Neutrophil (primary cell): Measurements from ENCODE around the gene ABCG1.

Experiments used
- H3K27ac ChIP-seq: fragments of 200-600 bp; sonication (generic); 2 replicates; pipeline ENCODE4 v1.5.1; 2016; ENCODE audit warnings: mild to moderate bottlenecking, moderate library complexity
- H3K27me3 ChIP-seq: fragments of 200-600 bp; sonication (generic); 2 replicates; pipeline ENCODE4 v1.6.0; 2016; ENCODE audit warnings: mild to moderate bottlenecking
- H3K36me3 ChIP-seq: fragments of 200-600 bp; sonication (generic); 2 replicates; pipeline ENCODE4 v1.5.1; 2017
- H3K4me1 ChIP-seq, 2 experiments: fragments of 200-600 bp in 1 of 2; sonication (generic) in 1 of 2; 1 replicate in 1 of 2; 2 replicates in 1 of 2; pipeline versions ENCODE4 v1.5.1 to v1.6.1; 2013 to 2016; ENCODE audit warnings: low read depth in 1 of 2, low read length in 1 of 2, mild to moderate bottlenecking in 1 of 2, moderate library complexity in 1 of 2; ENCODE audit not compliant: control insufficient read depth in 1 of 2, insufficient read depth in 1 of 2
- H3K4me3 ChIP-seq, 2 experiments: fragments of 200-600 bp in 1 of 2; sonication (generic) in 1 of 2; 1 replicate in 1 of 2; 2 replicates in 1 of 2; pipeline ENCODE4 v1.5.1; 2013 to 2016; ENCODE audit warnings: low read depth in 1 of 2, low read length in 1 of 2, mild to moderate bottlenecking in 1 of 2, moderate library complexity in 1 of 2
- H3K9me3 ChIP-seq: fragments of 200-600 bp; sonication (generic); 2 replicates; pipeline ENCODE4 v1.5.1; 2016
- CTCF ChIP-seq: fragments of 200-600 bp; sonication (generic); IDR thresholded peaks from 2 replicates; pipeline ENCODE4 v1.5.1; 2016; ENCODE audit warnings: antibody characterized with exemption

The ABCG1 gene

GRCh38 chr21:42214921-42215320 is 4.0 kb upstream of the ABCG1 start:
- no peak for TF ChIP-seq CTCF
- Histone ChIP-seq H3K4me3 (no peak overlapping the region), H3K4me1 (peaks cover 5 to 10% of the 10 kb centered on the region in 2 experiments), H3K27me3 (peaks cover 27% of the 10 kb centered on the region), H3K9me3 (no peaks in the 10 kb centered on the region), H3K27ac (no peak overlapping the region), H3K36me3 (no peaks in the 10 kb centered on the region)

GRCh38 chr21:42215942-42216725 is 2.8 kb upstream of the ABCG1 start:
- Histone ChIP-seq H3K4me3 (no peak overlapping the region), H3K9me3 (no peaks in the 10 kb centered on the region), H3K4me1 (peaks cover 15 to 17% of the 10 kb centered on the region in 2 experiments), H3K36me3 (no peaks in the 10 kb centered on the region), H3K27ac (no peak overlapping the region), H3K27me3 (peaks cover 27% of the 10 kb centered on the region)
- TF ChIP-seq CTCF, result no peak

- Histone ChIP-seq H3K27ac (no peak overlapping the region), H3K27me3 (peaks cover 27% of the 10 kb centered on the region), H3K9me3 (no peaks in the 10 kb centered on the region), H3K36me3 (no peaks in the 10 kb centered on the region), H3K4me1 (peaks cover 23 to 26% of the 10 kb centered on the region in 2 experiments), H3K4me3 (no peak overlapping the region)
- TF ChIP-seq CTCF, result no peak
Measured at GRCh38 chr21:42216726-42217572, 2.0 kb upstream of the ABCG1 start.

- peaks cover 31 to 35% of the 10 kb centered on the region in 2 experiments for H3K4me1 ChIP-seq
- no peak for TF ChIP-seq CTCF
- H3K36me3 ChIP-seq, result no peaks in the 10 kb centered on the region
- peak overlapping the region; percentile 91 for H3K27ac ChIP-seq
- H3K27me3 ChIP-seq, result peaks cover 27% of the 10 kb centered on the region
- H3K9me3 ChIP-seq, result no peaks in the 10 kb centered on the region
- peak overlapping the region; percentile 88 to 95 for H3K4me3 ChIP-seq
Measured at GRCh38 chr21:42219606-42220137, 732 bp downstream of the ABCG1 start.

GRCh38 chr21:42220138-42220701 is 1.3 kb downstream of the ABCG1 start:
- Histone ChIP-seq H3K4me3 (peak overlapping the region; percentile 88 to 95), H3K27me3 (peaks cover 27% of the 10 kb centered on the region), H3K27ac (peak overlapping the region; percentile 91), H3K9me3 (no peaks in the 10 kb centered on the region), H3K4me1 (peaks cover 31 to 35% of the 10 kb centered on the region in 2 experiments), H3K36me3 (no peaks in the 10 kb centered on the region)
- TF ChIP-seq CTCF, result no peak
